H1 (cell line): ENCODE results near the gene NR1D2. TPM values are rescaled to one million over a fixed set of nuclear protein-coding genes. Genes with fewer than 3 reads are reported as not detected.

Source experiments
- ATF2 ChIP-seq: IDR thresholded peaks from 2 replicates; pipeline ENCODE4 v1.6.1; 2012; ENCODE audit warnings: low read length, inconsistent platforms
- TCF12 ChIP-seq: IDR thresholded peaks from 2 replicates; pipeline ENCODE4 v1.6.1; 2011; ENCODE audit warnings: low read depth, mild to moderate bottlenecking, low read length
- polyA plus RNA-seq, 7 experiments: library from polyadenylated mRNA; depleted of rRNA in 3 of 7; stranded (reverse) in 5 of 7; unstranded in 2 of 7; fragments of >200 nt in 5 of 7; fragments of 200-250 nt in 2 of 7; gene quantifications; 1 replicate in 5 of 7; 2 replicates in 1 of 7; 4 replicates in 1 of 7; pipeline versions ENCODE4 v1.2.1 to v1.2.3, GENCODE V29; 2011 to 2013; ENCODE audit warnings: missing spikeins in 2 of 7, mixed read lengths in 2 of 7
- total RNA-seq: library from RNA; stranded (reverse); fragmentation: NEBNext Ultra II Directional; extraction: Animal tissue kit (Norgen Biotek cat#: 25700); gene quantifications from 2 replicates; pipeline ENCODE4 v1.2.1, GENCODE V29; 2021

The NR1D2 gene
- total and polyA plus RNA-seq, 2 of the 8 experiments (the other 6 are each of a cell fraction or from before 2014, with no cell fraction given): 5.9 to 21.7 TPM

GRCh38 chr3:23919628-23920027 is 25.5 kb upstream of the NR1D2 start (continued):
- TF ChIP-seq TCF12 (no peak), ATF2 (no peak)
